CD4-positive, alpha-beta T cell treated with Interleukin-4 for 4 hours (primary cell): ENCODE data around the gene PC.

Source experiments
- DNase-seq: peaks from one replicate; pipeline ENCODE4 v3.0.0-alpha.2; 2020

The PC gene

GRCh38 chr11:66864924-66865697 lies 93.1 kb downstream of the PC start:
- DNase-seq: no peak

GRCh38 chr11:66864172-66864901 lies 93.8 kb downstream of the PC start:
- DNase-seq: no peak

- no peak for DNase-seq
Measured at GRCh38 chr11:66863428-66864125, 94.6 kb downstream of the PC start.

GRCh38 chr11:66862559-66863037 lies 95.6 kb downstream of the PC start:
- no peak for DNase-seq

GRCh38 chr11:66861774-66862558 lies 96.2 kb downstream of the PC start:
- DNase-seq: no peak

GRCh38 chr11:66861038-66861773 lies 97.0 kb downstream of the PC start:
- no peak for DNase-seq

GRCh38 chr11:66860449-66860831 lies 97.7 kb downstream of the PC start:
- no peak for DNase-seq

GRCh38 chr11:66859686-66860448 lies 98.3 kb downstream of the PC start:
- no peak for DNase-seq

GRCh38 chr11:66858939-66859685 lies 99.1 kb downstream of the PC start:
- no peak for DNase-seq

- no peak for DNase-seq
Measured at GRCh38 chr11:66858186-66858938, 99.8 kb downstream of the PC start.

GRCh38 chr11:66857927-66858185 lies 100.3 kb downstream of the PC start:
- no peak for DNase-seq

- DNase-seq: no peak
Measured at GRCh38 chr11:66857234-66857926, 100.8 kb downstream of the PC start.

GRCh38 chr11:66856496-66857233 lies 101.5 kb downstream of the PC start, which contains the start of gene LRFN4:
TSS of gene LRFN4 (plus strand) at chr11:66857064. CDS start at chr11:66857745, 681 bp downstream.
- DNase-seq: no peak

- DNase-seq: peak; percentile 80
Measured at GRCh38 chr11:66855574-66856495, 102.3 kb downstream of the PC start.

- no peak for DNase-seq
Measured at GRCh38 chr11:66854729-66855211, 103.4 kb downstream of the PC start.

- no peak for DNase-seq
Measured at GRCh38 chr11:66854231-66854661, 103.9 kb downstream of the PC start.
